ENCODE results near the gene PLD1. TPM values are rescaled to one million over a fixed set of nuclear protein-coding genes. Genes with fewer than 3 reads are reported as not detected.

PLD1 gene
- total and polyA plus RNA-seq, 5 donors from 2014 or later: 1.2 to 8.8 (median 3.6) TPM; not detected in 1

DNA sequence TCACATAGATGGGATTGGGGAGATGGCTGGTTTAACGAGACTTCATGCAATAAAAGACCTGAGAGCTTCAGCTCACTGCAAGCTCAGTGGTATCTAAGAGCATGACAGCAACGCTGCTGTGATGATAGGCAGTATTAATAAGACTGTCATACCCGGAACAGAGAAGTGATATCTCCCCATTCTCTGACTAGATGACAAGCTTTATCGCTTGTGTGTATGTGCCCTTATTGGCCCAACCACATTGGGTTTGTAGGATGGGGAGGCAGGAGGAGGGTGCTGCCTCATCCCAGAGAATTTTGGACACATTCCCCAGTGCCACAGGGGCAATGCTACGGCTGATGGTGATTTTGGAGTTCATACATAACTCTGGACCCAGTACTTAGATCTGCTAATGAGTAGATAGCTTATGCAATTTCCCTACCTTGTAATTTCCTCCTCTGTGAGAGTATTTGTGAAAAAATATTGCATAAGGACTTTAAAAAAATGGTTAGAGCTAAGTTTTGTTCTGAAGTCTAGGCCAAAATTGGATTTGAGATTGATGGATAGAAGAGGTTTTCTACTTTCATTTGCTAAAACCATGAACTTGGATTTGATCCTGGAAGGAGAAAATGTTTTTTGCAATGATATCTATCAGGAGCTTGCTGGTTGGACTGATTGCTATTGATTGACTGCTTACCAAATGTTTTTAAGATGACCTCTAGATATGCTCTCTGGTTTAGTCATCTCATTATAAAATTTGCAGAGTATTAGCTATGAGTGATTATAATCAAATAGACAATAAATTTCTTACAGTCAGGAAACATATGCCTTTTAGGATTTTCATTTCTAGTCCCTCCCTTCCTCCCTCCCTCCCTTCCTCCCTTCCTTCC is 18.9 kb upstream of the PLD1 start:
- Histone ChIP-seq H3K27ac (ENCODE audit: insufficient read depth, low read length, poor library complexity, severe bottlenecking) (no peak overlapping the region), H3K9me3 (ENCODE audit: control insufficient read depth in 2 of 2, low read length in 2 of 2) (no peaks in the 10 kb centered on the region), H3K4me1 (ENCODE audit: control insufficient read depth, insufficient read depth, low read length, poor library complexity, severe bottlenecking) (peaks cover 6% of the 10 kb centered on the region), H3K27me3 (ENCODE audit: control insufficient read depth, insufficient read depth, low read length) (peaks cover 3% of the 10 kb centered on the region), H3K4me3 (ENCODE audit: low read depth, low read length) (no peak overlapping the region), H3K36me3 (ENCODE audit: control insufficient read depth, insufficient read depth, low read length) (no peaks in the 10 kb centered on the region)
- peaks cover 5 to 24% (median 11%) of the 10 kb centered on the region in 4 donors for H3K4me1 Mint-ChIP-seq
- DNase-seq (no peak), ATAC-seq (ENCODE audit: low read depth in 2 of 2) (no peak)
- H3K4me3 Mint-ChIP-seq: no peak overlapping the region
- H3K9me3 Mint-ChIP-seq: peaks cover 0 to 2% (median 0%) of the 10 kb centered on the region in 7 donors
- H3K36me3 Mint-ChIP-seq: no peaks in the 10 kb centered on the region
- H3K27ac Mint-ChIP-seq: peak overlapping the region in 1 of 3 donors; percentile 29
- peaks cover 11% of the 10 kb centered on the region for H3K27me3 Mint-ChIP-seq

DNA sequence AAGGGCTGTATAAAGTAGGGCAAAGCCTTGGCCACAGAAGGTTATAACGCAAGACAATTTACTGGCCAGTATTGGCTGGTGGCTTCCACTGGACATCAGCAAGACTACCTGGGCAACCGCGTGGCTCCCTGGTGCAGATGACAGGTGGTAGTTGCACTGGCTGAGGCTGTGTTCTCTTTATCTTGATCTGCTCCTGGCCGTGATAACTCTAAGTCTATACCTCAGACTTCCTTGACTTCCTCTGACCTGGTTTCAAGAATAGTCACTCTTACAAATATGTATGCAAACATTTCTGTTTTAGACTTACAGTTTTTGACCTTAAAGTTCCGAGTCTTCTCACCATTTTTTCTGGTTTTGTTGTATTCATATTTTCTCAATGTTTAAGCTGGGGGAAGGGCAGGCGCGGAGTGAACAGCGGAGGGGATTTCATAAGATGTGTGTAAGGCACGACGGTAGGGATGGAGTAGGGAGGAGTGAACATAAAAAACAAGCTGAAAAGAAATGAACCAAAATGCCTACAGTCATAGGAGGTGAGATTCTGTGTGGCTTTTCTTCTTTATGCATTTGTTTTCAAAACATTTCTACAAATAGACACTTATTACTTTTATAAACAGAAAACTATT is 17.7 kb upstream of the PLD1 start:
- H3K27ac ChIP-seq (ENCODE audit: insufficient read depth, low read length, poor library complexity, severe bottlenecking): no peak overlapping the region
- H3K4me1 ChIP-seq (ENCODE audit: control insufficient read depth, insufficient read depth, low read length, poor library complexity, severe bottlenecking): peaks cover 6% of the 10 kb centered on the region
- Mint-ChIP-seq H3K27ac (peak overlapping the region in 1 of 3 donors; percentile 49), H3K36me3 (no peaks in the 10 kb centered on the region), H3K4me3 (peak overlapping the region; percentile 16 to 72 (median 45)), H3K9me3 (peaks cover 0 to 2% (median 0%) of the 10 kb centered on the region in 7 donors), H3K4me1 (peaks cover 5 to 24% (median 11%) of the 10 kb centered on the region in 4 donors), H3K27me3 (peaks cover 11% of the 10 kb centered on the region)
- H3K27me3 ChIP-seq (ENCODE audit: control insufficient read depth, insufficient read depth, low read length): peaks cover 3% of the 10 kb centered on the region
- no peaks in the 10 kb centered on the region for H3K9me3 ChIP-seq (ENCODE audit: control insufficient read depth in 2 of 2, low read length in 2 of 2)
- DNase-seq (peak in 1 of 3 donors; percentile 33), ATAC-seq (ENCODE audit: low read depth in 2 of 2) (peak in 1 of 2 donors; percentile 44)
- H3K4me3 ChIP-seq (ENCODE audit: low read depth, low read length): no peak overlapping the region
- no peaks in the 10 kb centered on the region for H3K36me3 ChIP-seq (ENCODE audit: control insufficient read depth, insufficient read depth, low read length)

GRCh38 chr3:171827385-171827784 is 17.1 kb upstream of the PLD1 start:
- Histone ChIP-seq H3K9me3 (ENCODE audit: control insufficient read depth in 2 of 2, low read length in 2 of 2) (no peaks in the 10 kb centered on the region), H3K36me3 (ENCODE audit: control insufficient read depth, insufficient read depth, low read length) (no peaks in the 10 kb centered on the region), H3K4me3 (ENCODE audit: low read depth, low read length) (no peak overlapping the region), H3K4me1 (ENCODE audit: control insufficient read depth, insufficient read depth, low read length, poor library complexity, severe bottlenecking) (peaks cover 6% of the 10 kb centered on the region), H3K27ac (ENCODE audit: insufficient read depth, low read length, poor library complexity, severe bottlenecking) (no peak overlapping the region), H3K27me3 (ENCODE audit: control insufficient read depth, insufficient read depth, low read length) (peaks cover 3% of the 10 kb centered on the region)
- DNase-seq: no peak
- Mint-ChIP-seq H3K4me1 (peaks cover 5 to 24% (median 11%) of the 10 kb centered on the region in 4 donors), H3K9me3 (peaks cover 0 to 2% (median 0%) of the 10 kb centered on the region in 7 donors), H3K27me3 (peaks cover 5% of the 10 kb centered on the region), H3K4me3 (peak overlapping the region in 1 of 4 donors; percentile 16), H3K27ac (peak overlapping the region in 1 of 3 donors; percentile 44), H3K36me3 (no peaks in the 10 kb centered on the region)
- no peak for ATAC-seq (ENCODE audit: low read depth in 2 of 2)

DNA sequence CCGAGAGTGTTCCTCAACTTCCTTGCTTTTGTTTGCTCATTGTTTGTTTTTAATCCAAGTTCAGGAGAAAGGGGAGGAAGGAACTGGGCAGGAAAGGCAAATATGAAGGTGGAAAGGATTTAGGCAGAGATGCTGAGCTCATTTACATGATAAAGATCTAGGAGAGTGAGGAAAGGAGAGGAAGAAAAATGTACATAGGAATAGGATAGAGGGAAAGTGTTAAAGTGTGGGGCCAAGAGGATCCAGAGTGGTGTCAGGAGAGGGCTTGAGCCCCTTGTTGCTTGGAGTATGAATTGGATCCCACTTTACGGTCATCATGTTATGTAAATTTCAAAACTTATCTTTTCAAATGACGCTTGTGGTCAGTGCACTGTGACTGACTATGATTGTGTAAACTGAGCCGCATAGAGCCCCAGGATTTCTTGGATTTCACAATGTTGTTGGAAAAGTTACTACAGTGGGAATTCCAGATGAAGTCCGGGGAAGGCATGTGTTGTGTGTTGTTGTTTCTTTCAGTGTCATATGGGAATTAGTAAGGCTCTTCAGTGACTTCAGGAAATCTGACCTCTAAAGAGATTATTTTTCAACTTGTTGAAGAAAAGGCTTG is 15.0 kb upstream of the PLD1 start:
- Mint-ChIP-seq H3K9me3 (peaks cover 0 to 2% (median 0%) of the 10 kb centered on the region in 7 donors), H3K36me3 (no peaks in the 10 kb centered on the region), H3K4me1 (peaks cover 8 to 31% (median 18%) of the 10 kb centered on the region in 4 donors), H3K27me3 (peaks cover 5% of the 10 kb centered on the region), H3K27ac (no peak overlapping the region), H3K4me3 (no peak overlapping the region)
- no peaks in the 10 kb centered on the region for H3K27me3 ChIP-seq (ENCODE audit: control insufficient read depth, insufficient read depth, low read length)
- DNase-seq (no peak), ATAC-seq (ENCODE audit: low read depth in 2 of 2) (no peak)
- no peaks in the 10 kb centered on the region for H3K9me3 ChIP-seq (ENCODE audit: control insufficient read depth in 2 of 2, low read length in 2 of 2)
- no peak overlapping the region for H3K27ac ChIP-seq (ENCODE audit: insufficient read depth, low read length, poor library complexity, severe bottlenecking)
- no peaks in the 10 kb centered on the region for H3K36me3 ChIP-seq (ENCODE audit: control insufficient read depth, insufficient read depth, low read length)
- peaks cover 6% of the 10 kb centered on the region for H3K4me1 ChIP-seq (ENCODE audit: control insufficient read depth, insufficient read depth, low read length, poor library complexity, severe bottlenecking)
- H3K4me3 ChIP-seq (ENCODE audit: low read depth, low read length): no peak overlapping the region

DNA sequence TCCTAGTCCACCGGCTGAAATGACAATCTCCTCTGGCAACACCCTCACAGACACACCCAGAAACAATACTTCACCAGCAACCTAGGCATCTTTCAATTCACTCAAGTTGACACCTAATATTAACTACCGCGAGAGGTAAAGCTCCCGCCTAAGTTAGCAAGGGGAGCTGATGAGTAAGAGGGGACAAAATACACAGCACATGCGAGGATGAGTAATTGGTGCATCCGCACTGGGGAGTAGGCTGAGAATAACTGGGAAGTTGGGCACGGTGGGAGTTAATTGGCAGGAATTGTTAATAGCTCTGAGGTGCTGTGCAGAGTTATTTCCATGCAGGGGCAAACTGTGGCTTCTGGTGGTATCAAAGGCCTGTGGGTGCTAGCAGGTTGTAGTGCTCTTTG is 14.5 kb upstream of the PLD1 start:
- Mint-ChIP-seq H3K9me3 (peaks cover 0 to 2% (median 0%) of the 10 kb centered on the region in 7 donors), H3K27me3 (peaks cover 5% of the 10 kb centered on the region), H3K4me3 (no peak overlapping the region), H3K4me1 (peaks cover 8 to 30% (median 18%) of the 10 kb centered on the region in 4 donors), H3K27ac (no peak overlapping the region), H3K36me3 (no peaks in the 10 kb centered on the region)
- Histone ChIP-seq H3K36me3 (ENCODE audit: control insufficient read depth, insufficient read depth, low read length) (no peaks in the 10 kb centered on the region), H3K9me3 (ENCODE audit: control insufficient read depth in 2 of 2, low read length in 2 of 2) (no peaks in the 10 kb centered on the region), H3K27me3 (ENCODE audit: control insufficient read depth, insufficient read depth, low read length) (no peaks in the 10 kb centered on the region), H3K27ac (ENCODE audit: insufficient read depth, low read length, poor library complexity, severe bottlenecking) (no peak overlapping the region), H3K4me3 (ENCODE audit: low read depth, low read length) (no peak overlapping the region), H3K4me1 (ENCODE audit: control insufficient read depth, insufficient read depth, low read length, poor library complexity, severe bottlenecking) (peaks cover 6% of the 10 kb centered on the region)
- no peak for ATAC-seq (ENCODE audit: low read depth in 2 of 2)
- no peak for DNase-seq

DNA sequence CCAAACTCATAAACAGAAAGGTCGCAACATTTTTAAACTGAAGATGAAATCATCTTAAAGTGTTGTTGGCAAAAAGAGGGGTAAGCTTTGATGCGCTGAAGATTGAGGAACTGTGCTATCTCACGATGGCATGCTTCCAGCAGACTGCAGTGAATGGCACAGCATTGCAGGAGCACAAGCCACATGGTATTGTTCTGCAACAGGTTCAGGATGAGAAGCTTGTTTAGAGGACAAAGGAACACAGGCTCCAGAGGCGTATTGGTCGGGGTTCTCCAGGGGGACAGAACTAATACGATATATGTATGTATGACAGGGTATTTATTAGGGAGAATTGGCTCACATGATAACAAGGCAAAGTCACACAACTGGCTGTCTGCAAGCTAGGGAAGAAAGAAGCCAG is 13.8 kb upstream of the PLD1 start:
- no peaks in the 10 kb centered on the region for H3K27me3 ChIP-seq (ENCODE audit: control insufficient read depth, insufficient read depth, low read length)
- H3K27ac ChIP-seq (ENCODE audit: insufficient read depth, low read length, poor library complexity, severe bottlenecking): no peak overlapping the region
- peaks cover 6% of the 10 kb centered on the region for H3K4me1 ChIP-seq (ENCODE audit: control insufficient read depth, insufficient read depth, low read length, poor library complexity, severe bottlenecking)
- Mint-ChIP-seq H3K27me3 (peaks cover 5% of the 10 kb centered on the region), H3K27ac (no peak overlapping the region), H3K4me1 (peaks cover 8 to 25% (median 15%) of the 10 kb centered on the region in 4 donors), H3K9me3 (peaks cover 0 to 2% (median 0%) of the 10 kb centered on the region in 7 donors), H3K4me3 (no peak overlapping the region), H3K36me3 (no peaks in the 10 kb centered on the region)
- no peaks in the 10 kb centered on the region for H3K9me3 ChIP-seq (ENCODE audit: control insufficient read depth in 2 of 2, low read length in 2 of 2)
- ATAC-seq (ENCODE audit: low read depth in 2 of 2) (no peak), DNase-seq (no peak)
- no peaks in the 10 kb centered on the region for H3K36me3 ChIP-seq (ENCODE audit: control insufficient read depth, insufficient read depth, low read length)
- no peak overlapping the region for H3K4me3 ChIP-seq (ENCODE audit: low read depth, low read length)

GRCh38 chr3:171822431-171823106 is 12.3 kb upstream of the PLD1 start:
- no peak overlapping the region for H3K27ac Mint-ChIP-seq
- no peaks in the 10 kb centered on the region for H3K9me3 ChIP-seq (ENCODE audit: control insufficient read depth in 2 of 2, low read length in 2 of 2)
- ATAC-seq (ENCODE audit: low read depth in 2 of 2): no peak
- H3K27me3 Mint-ChIP-seq: peaks cover 11% of the 10 kb centered on the region
- H3K36me3 Mint-ChIP-seq: no peaks in the 10 kb centered on the region
- peaks cover 3 to 14% (median 10%) of the 10 kb centered on the region in 4 donors for H3K4me1 Mint-ChIP-seq
- H3K27me3 ChIP-seq (ENCODE audit: control insufficient read depth, insufficient read depth, low read length): no peaks in the 10 kb centered on the region
- no peak overlapping the region for H3K4me3 ChIP-seq (ENCODE audit: low read depth, low read length)
- H3K4me3 Mint-ChIP-seq: peak overlapping the region in 1 of 4 donors; percentile 6
- H3K9me3 Mint-ChIP-seq: peaks cover 0 to 2% (median 0%) of the 10 kb centered on the region in 7 donors
- peaks cover 5% of the 10 kb centered on the region for H3K4me1 ChIP-seq (ENCODE audit: control insufficient read depth, insufficient read depth, low read length, poor library complexity, severe bottlenecking)
- H3K27ac ChIP-seq (ENCODE audit: insufficient read depth, low read length, poor library complexity, severe bottlenecking): no peak overlapping the region
- no peak for DNase-seq
- no peaks in the 10 kb centered on the region for H3K36me3 ChIP-seq (ENCODE audit: control insufficient read depth, insufficient read depth, low read length)
